Adrenal gland (tissue), 12 donors: ENCODE data around the gene TSPEAR. TPM values are rescaled to one million over a fixed set of nuclear protein-coding genes. Genes with fewer than 3 reads are reported as not detected.
A peak's percentile ranks its signal among the peaks of the same experiment; 100 is the strongest.
"Not testable (repeated sequence)": the region's sequence is repeated elsewhere in the genome, so short reads cannot be mapped to it uniquely, and the experiment has no call there.

Experiments
- DNase-seq, 7 donors: peaks; one replicate each; pipeline ENCODE4 v3.0.0-alpha.2; 2019 to 2020
- H3K27ac ChIP-seq, 5 donors: fragments of 200-600 bp; sonication (generic) in 4 of 5; 1 replicate in 3 of 5; 2 replicates in 2 of 5; pipeline versions ENCODE4 v1.5.1 to v1.8.0; 2016 to 2020; ENCODE audit warnings: mild to moderate bottlenecking in 1 of 5
- H3K27me3 ChIP-seq: fragments of 200-600 bp; 2 replicates; pipeline ENCODE4 v1.8.0; 2021
- H3K36me3 ChIP-seq, 2 donors: fragments of 200-600 bp; replicated peaks in 1 of 2; 1 replicate in 1 of 2; 2 replicates in 1 of 2; pipeline versions ENCODE4 v1.5.1 to v1.8.0; 2018 to 2022
- H3K4me1 ChIP-seq, 2 donors: fragments of 200-600 bp; replicated peaks in 1 of 2; 1 replicate in 1 of 2; 2 replicates in 1 of 2; pipeline versions ENCODE4 v1.5.1 to v1.8.0; 2018 to 2021
- H3K4me3 ChIP-seq, 4 donors: fragments of 200-600 bp; sonication (generic) in 3 of 4; one replicate each; pipeline ENCODE4 v1.5.1; 2016 to 2018
- H3K9me3 ChIP-seq, 3 donors: fragments of 200-600 bp; sonication (generic) in 1 of 3; replicated peaks in 1 of 3; 1 replicate in 2 of 3; 2 replicates in 1 of 3; pipeline versions ENCODE4 v1.5.1 to v1.8.0; 2016 to 2021
- POLR2A ChIP-seq, 2 donors: fragments of 450-650 bp; IDR thresholded peaks; one replicate each; pipeline ENCODE4 v1.6.1; 2017; ENCODE audit warnings: antibody characterized with exemption in 2 of 2, mild to moderate bottlenecking in 2 of 2, moderate library complexity in 1 of 2
- WGBS, 4 donors: extraction: QIAGEN DNeasy Blood & Tissue Kit in 2 of 4; methylation state at CpG; one replicate each; pipeline versions ENCODE4 v1.1.5 to v1.1.7; 2013 to 2017; 5-methylcytosine and 5-hydroxymethylcytosine counted together
- intact Hi-C, 2 donors: fragments of 100-400 bp; cut with DNase I; formaldehyde crosslinking; loops; one replicate each; pipeline versions ENCODE4 v1.14.1 to v1.15.0; 2022 to 2023
- polyA plus RNA-seq, 3 donors: library from polyadenylated mRNA; stranded (reverse); fragments of 200-250 nt in 2 of 3; fragments of 350-450 nt in 1 of 3; fragmentation: Illumina TruSeq in 1 of 3; extraction: RNeasy Lipid Tissue Mini Kit (QIAGEN cat#74804) in 1 of 3; gene quantifications; one replicate each; pipeline ENCODE4 v1.2.3, GENCODE V29; 2013 to 2014
- total RNA-seq, 9 donors: library from RNA; depleted of rRNA in 4 of 9; stranded (reverse); fragments of >200 nt in 4 of 9; fragments of 120-200 nt in 1 of 9; fragmentation: NEBNext Ultra II Directional in 1 of 9; extraction: Animal tissue kit (Norgen Biotek cat#: 25700) in 1 of 9; gene quantifications; one replicate each; pipeline versions ENCODE4 v1.1.0 to v1.2.4, GENCODE V29; 2013 to 2023
- TF ChIP-seq, protein P1 (sequence below), 6 experiments: fragments of 450-650 bp in 4 of 6; fragments of 200-600 bp in 2 of 6; sonication (generic) in 1 of 6; IDR thresholded peaks; 1 replicate in 5 of 6; 2 replicates in 1 of 6; pipeline versions ENCODE4 v1.5.1 to v1.8.0; 2016 to 2021; ENCODE audit warnings: antibody characterized with exemption in 6 of 6, mild to moderate bottlenecking in 2 of 6, moderate library complexity in 1 of 6
- donor health status: healthy with polysubstance abuse.
- donor health status: Bipolar disorder and iron deficiency.
- donor health status: DM: yes; HTN: yes; CAD: no.
- donor health status: DM: no; HTN: no; CAD: no.
- donor health status: DM: no; HTN: no; CAD: no.
- donor health status: DM: yes; HTN: yes; CAD: no.

TSPEAR gene
- total and polyA plus RNA-seq, 12 donors, result not detected

DNA sequence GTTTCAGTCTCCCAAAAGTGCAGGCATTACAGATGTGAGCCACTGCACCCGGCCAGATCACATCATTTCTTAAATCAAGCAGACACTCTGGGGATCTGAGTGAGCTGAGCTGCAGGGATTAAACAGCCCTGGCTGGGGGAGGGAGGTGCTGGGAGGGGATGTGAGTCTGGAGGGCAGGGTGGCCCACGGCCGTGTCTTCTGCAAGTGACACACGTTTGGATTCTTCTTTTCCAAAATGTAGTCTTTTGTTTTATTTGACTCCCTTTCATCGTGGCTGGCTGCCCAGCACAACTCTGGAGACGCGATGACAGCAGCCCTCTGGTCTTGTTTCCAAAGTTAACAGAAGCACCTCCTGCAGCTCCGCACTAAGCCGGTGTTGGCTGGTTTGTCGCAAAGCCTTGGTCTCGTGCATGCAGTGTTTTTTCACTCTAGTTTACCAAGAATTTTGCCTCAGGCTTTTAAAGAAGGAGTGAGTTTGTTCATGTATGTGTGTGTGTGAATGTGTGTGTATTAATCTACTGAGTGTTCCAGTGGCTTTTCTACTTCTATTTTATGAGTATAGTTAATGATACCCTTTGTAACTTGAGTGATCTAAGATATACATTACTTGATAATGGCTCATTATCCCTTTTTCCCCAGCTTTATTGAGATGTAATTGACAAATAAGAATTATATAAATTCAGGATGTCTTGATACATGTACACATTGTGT lies 128.1 kb downstream of the TSPEAR start:
- H3K9me3 ChIP-seq, result peaks cover 0 to 7% (median 0%) of the 10 kb centered on the region in 3 donors
- H3K4me1 ChIP-seq, result no peaks in the 10 kb centered on the region
- DNase-seq, result no peak
- intact Hi-C loops, result no loop called here
- WGBS, 4 donors, result 9 to 31% (median 23%) methylated on average over 10 to 11 of the region's 11 CpGs
- no peak overlapping the region for H3K4me3 ChIP-seq
- no peak overlapping the region for H3K27ac ChIP-seq
- H3K27me3 ChIP-seq, result peaks cover 15% of the 10 kb centered on the region
- no peaks in the 10 kb centered on the region for H3K36me3 ChIP-seq
- TF ChIP-seq POLR2A (IDR thresholded peaks at IDR 0.05), result no peak
- TF ChIP-seq, protein P1, sequence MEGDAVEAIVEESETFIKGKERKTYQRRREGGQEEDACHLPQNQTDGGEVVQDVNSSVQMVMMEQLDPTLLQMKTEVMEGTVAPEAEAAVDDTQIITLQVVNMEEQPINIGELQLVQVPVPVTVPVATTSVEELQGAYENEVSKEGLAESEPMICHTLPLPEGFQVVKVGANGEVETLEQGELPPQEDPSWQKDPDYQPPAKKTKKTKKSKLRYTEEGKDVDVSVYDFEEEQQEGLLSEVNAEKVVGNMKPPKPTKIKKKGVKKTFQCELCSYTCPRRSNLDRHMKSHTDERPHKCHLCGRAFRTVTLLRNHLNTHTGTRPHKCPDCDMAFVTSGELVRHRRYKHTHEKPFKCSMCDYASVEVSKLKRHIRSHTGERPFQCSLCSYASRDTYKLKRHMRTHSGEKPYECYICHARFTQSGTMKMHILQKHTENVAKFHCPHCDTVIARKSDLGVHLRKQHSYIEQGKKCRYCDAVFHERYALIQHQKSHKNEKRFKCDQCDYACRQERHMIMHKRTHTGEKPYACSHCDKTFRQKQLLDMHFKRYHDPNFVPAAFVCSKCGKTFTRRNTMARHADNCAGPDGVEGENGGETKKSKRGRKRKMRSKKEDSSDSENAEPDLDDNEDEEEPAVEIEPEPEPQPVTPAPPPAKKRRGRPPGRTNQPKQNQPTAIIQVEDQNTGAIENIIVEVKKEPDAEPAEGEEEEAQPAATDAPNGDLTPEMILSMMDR (IDR thresholded peaks at IDR 0.05), result no peak

DNA sequence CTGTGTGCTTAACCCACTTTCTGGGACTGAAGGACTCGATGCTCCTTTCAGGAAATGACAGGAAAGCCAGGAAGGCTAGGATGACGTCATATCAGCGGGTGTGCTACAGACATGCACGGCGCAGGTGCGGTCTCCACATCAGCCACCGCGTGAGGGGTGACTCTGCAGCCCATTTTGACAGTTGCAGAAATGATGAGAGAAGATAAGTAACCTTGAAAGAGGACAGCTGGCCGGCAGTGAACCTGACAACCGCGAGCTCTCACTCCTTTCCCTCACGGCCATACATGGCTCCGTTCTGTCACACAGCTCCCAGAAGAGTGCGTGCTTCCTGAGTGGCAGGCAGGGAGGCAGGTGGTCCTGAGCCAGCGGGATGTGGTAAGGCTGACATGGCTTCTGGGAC lies 129.3 kb downstream of the TSPEAR start:
- Histone ChIP-seq H3K9me3 (peaks cover 0 to 7% (median 0%) of the 10 kb centered on the region in 3 donors), H3K27me3 (peaks cover 15% of the 10 kb centered on the region), H3K27ac (no peak overlapping the region), H3K4me1 (no peaks in the 10 kb centered on the region), H3K4me3 (no peak overlapping the region), H3K36me3 (no peaks in the 10 kb centered on the region)
- WGBS, 4 donors, result 63 to 75% (median 69%) methylated on average over 14 to 15 of the region's 15 CpGs
- peak in 1 of 7 donors; percentile 35 for DNase-seq
- TF ChIP-seq, protein P1 (IDR thresholded peaks at IDR 0.05), result no peak
- TF ChIP-seq POLR2A (IDR thresholded peaks at IDR 0.05), result no peak
- intact Hi-C loops, result no loop called here

DNA sequence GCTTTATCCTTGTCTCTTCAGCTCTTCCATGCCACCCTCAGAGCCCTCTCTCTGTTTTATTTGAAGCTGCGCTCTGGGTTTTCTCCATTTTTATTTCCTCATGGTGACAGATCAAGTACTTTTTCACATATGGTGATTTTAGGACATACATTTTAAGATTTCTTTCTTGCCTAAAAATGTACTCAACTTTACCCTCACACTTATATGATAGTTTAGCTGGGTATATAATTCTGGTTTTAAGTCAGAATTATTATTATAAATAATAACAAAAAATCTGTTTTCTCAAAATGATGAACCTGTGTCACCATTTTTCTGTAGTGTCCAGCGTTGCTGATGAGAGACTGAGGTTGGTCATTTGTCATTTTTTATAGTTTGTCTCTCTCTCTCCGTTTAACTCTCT lies 130.2 kb downstream of the TSPEAR start:
- intact Hi-C loops, result no loop called here
- Histone ChIP-seq H3K36me3 (no peaks in the 10 kb centered on the region), H3K27ac (no peak overlapping the region), H3K4me1 (no peaks in the 10 kb centered on the region), H3K9me3 (peaks cover 0 to 7% (median 0%) of the 10 kb centered on the region in 3 donors), H3K27me3 (peaks cover 11% of the 10 kb centered on the region), H3K4me3 (no peak overlapping the region)
- no peak for TF ChIP-seq POLR2A (IDR thresholded peaks at IDR 0.05)
- TF ChIP-seq, protein P1 (IDR thresholded peaks at IDR 0.05), result no peak
- WGBS, 4 donors, result 79 to 83% (median 80%) methylated on average over 3 of the region's 3 CpGs
- DNase-seq, result no peak

DNA sequence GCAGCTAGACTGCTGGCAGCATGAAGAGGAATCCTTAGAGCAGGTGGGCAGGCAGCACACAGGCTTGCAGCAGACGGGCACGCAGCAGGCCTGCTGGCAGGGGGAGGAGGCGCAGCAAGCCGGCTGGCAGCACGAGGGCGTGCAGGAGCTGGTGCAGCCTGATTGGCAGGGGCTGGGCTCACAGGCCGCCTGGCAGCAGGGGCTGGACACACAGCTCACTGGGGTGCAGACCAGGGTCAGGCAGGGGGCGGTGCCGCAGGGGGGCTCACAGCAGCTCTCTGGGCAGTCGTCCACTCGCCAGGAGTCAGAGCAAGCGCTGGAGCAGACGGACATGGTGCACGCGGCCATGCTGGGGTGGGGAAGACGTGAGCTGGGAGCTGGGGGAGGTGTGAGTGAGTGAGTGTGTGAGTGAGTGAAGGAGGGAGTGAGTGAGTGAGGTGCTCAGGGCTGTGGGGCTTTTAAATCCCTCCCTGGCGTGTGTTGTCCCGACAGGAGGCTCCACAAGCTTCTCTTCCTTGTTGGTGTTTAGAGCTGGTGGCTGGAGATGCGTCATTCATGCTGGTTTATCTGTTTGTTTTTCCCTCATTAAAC lies 131.0 kb downstream of the TSPEAR start, which contains the start of gene KRTAP10-5:
Gene KRTAP10-5 (minus strand): TSS at position 374 of the 591 bp plus-strand sequence. CDS start 26 bp downstream, at position 348.
- H3K4me1 ChIP-seq, H3K27me3 ChIP-seq, H3K36me3 ChIP-seq, H3K9me3 ChIP-seq, H3K27ac ChIP-seq, H3K4me3 ChIP-seq, intact Hi-C loops: not testable (repeated sequence)
- peak in 1 of 7 donors; percentile 9 for DNase-seq
- WGBS, 4 donors, result 38 to 49% (median 43%) methylated on average over 14 to 19 of the region's 19 CpGs
